ENCODE results near the gene TSPAN10. TPM values are rescaled to one million over a fixed set of nuclear protein-coding genes. Genes with fewer than 3 reads are reported as not detected.

Gene TSPAN10
- total and polyA plus RNA-seq, 4 donors = 0.61 to 4.7 (median 1.1) TPM

GRCh38 chr17:81646869-81647600 lies 10.0 kb downstream of the TSPAN10 start:
- no peak overlapping the region for H3K4me3 ChIP-seq
- H3K4me1 ChIP-seq (ENCODE audit: control insufficient read depth in 5 of 5, insufficient read depth in 5 of 5, low read length in 5 of 5) = peaks cover 0 to 2% (median 0%) of the 10 kb centered on the region in 5 donors
- no peak for DNase-seq
- TF ChIP-seq, protein P1, sequence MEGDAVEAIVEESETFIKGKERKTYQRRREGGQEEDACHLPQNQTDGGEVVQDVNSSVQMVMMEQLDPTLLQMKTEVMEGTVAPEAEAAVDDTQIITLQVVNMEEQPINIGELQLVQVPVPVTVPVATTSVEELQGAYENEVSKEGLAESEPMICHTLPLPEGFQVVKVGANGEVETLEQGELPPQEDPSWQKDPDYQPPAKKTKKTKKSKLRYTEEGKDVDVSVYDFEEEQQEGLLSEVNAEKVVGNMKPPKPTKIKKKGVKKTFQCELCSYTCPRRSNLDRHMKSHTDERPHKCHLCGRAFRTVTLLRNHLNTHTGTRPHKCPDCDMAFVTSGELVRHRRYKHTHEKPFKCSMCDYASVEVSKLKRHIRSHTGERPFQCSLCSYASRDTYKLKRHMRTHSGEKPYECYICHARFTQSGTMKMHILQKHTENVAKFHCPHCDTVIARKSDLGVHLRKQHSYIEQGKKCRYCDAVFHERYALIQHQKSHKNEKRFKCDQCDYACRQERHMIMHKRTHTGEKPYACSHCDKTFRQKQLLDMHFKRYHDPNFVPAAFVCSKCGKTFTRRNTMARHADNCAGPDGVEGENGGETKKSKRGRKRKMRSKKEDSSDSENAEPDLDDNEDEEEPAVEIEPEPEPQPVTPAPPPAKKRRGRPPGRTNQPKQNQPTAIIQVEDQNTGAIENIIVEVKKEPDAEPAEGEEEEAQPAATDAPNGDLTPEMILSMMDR (IDR thresholded peaks at IDR 0.05; ENCODE audit: control extremely low read depth, extremely low read depth) = no peak
- WGBS, 2 donors = 68 to 80% methylated on average over 12 of the region's 12 CpGs
- no peak for ATAC-seq (ENCODE audit: insufficient read depth, low FRiP score)
- peaks cover 0 to 11% (median 0%) of the 10 kb centered on the region in 4 donors for H3K9me3 ChIP-seq (ENCODE audit: control insufficient read depth in 4 of 4, insufficient read depth in 3 of 4, low read length in 3 of 4)
- no peak overlapping the region for H3K9ac ChIP-seq (ENCODE audit: insufficient read depth in 1 of 2, low read length in 2 of 2)
- H3K27ac ChIP-seq (ENCODE audit: low read depth in 1 of 2, low read length in 1 of 2) = no peak overlapping the region
- peaks cover 6 to 30% (median 18%) of the 10 kb centered on the region in 3 donors for H3K27me3 ChIP-seq (ENCODE audit: control insufficient read depth in 3 of 3, insufficient read depth in 3 of 3, low read length in 2 of 3)
- peaks cover 0 to 9% (median 0%) of the 10 kb centered on the region in 4 donors for H3K36me3 ChIP-seq (ENCODE audit: control insufficient read depth in 4 of 4, insufficient read depth in 4 of 4, low read length in 4 of 4)

DNA sequence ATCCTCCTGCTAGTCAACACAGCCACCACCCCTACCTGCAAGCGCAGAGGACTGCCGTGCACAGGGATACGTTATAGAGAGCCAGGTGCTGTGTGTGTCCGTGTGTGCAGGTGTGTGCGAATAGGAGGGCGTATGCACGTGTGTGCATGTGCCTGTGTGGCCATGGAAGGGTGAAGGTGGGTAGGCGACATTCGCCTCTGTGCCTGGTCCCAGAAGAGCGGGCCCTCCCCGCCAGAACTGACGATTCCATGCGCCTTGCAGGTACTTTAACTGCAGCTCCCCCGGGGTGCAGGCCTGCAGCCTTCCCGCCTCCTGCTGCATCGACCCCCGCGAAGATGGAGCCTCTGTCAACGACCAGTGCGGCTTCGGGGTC lies 10.6 kb downstream of the TSPAN10 start:
- 36 to 55% methylated on average over 21 of the region's 21 CpGs for WGBS, 2 donors
- H3K4me1 ChIP-seq (ENCODE audit: control insufficient read depth in 5 of 5, insufficient read depth in 5 of 5, low read length in 5 of 5) = peaks cover 0 to 2% (median 0%) of the 10 kb centered on the region in 5 donors
- TF ChIP-seq, protein P1 (IDR thresholded peaks at IDR 0.05; ENCODE audit: control extremely low read depth, extremely low read depth) = no peak
- DNase-seq = no peak
- no peak for ATAC-seq (ENCODE audit: insufficient read depth, low FRiP score)
- H3K4me3 ChIP-seq = no peak overlapping the region
- H3K9me3 ChIP-seq (ENCODE audit: control insufficient read depth in 4 of 4, insufficient read depth in 3 of 4, low read length in 3 of 4) = peaks cover 0 to 11% (median 0%) of the 10 kb centered on the region in 4 donors
- H3K9ac ChIP-seq (ENCODE audit: insufficient read depth in 1 of 2, low read length in 2 of 2) = no peak overlapping the region
- H3K27me3 ChIP-seq (ENCODE audit: control insufficient read depth in 3 of 3, insufficient read depth in 3 of 3, low read length in 2 of 3) = peaks cover 6 to 30% (median 18%) of the 10 kb centered on the region in 3 donors
- H3K36me3 ChIP-seq (ENCODE audit: control insufficient read depth in 4 of 4, insufficient read depth in 4 of 4, low read length in 4 of 4) = peaks cover 0 to 9% (median 0%) of the 10 kb centered on the region in 4 donors
- H3K27ac ChIP-seq (ENCODE audit: low read depth in 1 of 2, low read length in 1 of 2) = no peak overlapping the region

DNA sequence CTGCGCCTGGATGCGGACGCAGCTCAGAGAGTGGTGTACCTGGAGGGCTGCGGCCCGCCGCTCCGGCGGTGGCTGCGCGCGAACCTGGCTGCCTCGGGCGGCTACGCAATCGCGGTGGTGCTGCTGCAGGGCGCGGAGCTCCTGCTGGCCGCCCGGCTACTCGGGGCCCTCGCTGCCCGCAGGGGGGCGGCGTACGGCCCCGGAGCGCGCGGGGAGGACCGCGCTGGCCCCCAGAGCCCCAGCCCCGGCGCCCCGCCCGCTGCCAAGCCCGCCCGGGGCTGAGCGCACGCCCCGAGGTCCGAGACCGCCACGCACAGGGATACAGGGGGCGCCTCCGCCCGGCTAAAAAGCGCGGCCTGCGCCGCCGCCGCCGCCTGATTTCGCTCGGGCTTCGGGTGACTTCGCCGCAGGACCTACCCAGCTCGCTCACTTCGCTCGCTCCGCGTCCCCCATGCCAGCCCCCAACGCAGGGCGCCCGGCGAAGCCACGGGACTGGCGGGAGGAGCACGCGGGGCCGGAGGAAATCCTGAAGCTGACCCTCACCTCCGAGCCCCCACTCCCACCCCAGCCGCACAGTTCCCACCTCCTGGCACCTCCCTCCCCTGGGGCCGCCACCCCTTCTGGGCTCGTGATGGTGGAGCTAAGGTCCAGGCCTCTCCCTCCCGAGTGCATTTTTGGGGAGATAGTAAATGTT lies 11.2 kb downstream of the TSPAN10 start:
- 10 to 12% methylated on average over 61 to 78 of the region's 78 CpGs for WGBS, 2 donors
- ATAC-seq (ENCODE audit: insufficient read depth, low FRiP score) (no peak), DNase-seq (no peak)
- TF ChIP-seq, protein P1 (IDR thresholded peaks at IDR 0.05; ENCODE audit: control extremely low read depth, extremely low read depth) = no peak
- Histone ChIP-seq H3K4me1 (ENCODE audit: control insufficient read depth in 5 of 5, insufficient read depth in 5 of 5, low read length in 5 of 5) (peaks cover 0 to 5% (median 0%) of the 10 kb centered on the region in 5 donors), H3K36me3 (ENCODE audit: control insufficient read depth in 4 of 4, insufficient read depth in 4 of 4, low read length in 4 of 4) (peaks cover 0 to 9% (median 0%) of the 10 kb centered on the region in 4 donors), H3K27me3 (ENCODE audit: control insufficient read depth in 3 of 3, insufficient read depth in 3 of 3, low read length in 2 of 3) (peaks cover 6 to 30% (median 18%) of the 10 kb centered on the region in 3 donors), H3K9ac (ENCODE audit: insufficient read depth in 1 of 2, low read length in 2 of 2) (no peak overlapping the region), H3K27ac (ENCODE audit: low read depth in 1 of 2, low read length in 1 of 2) (no peak overlapping the region), H3K4me3 (no peak overlapping the region), H3K9me3 (ENCODE audit: control insufficient read depth in 4 of 4, insufficient read depth in 3 of 4, low read length in 3 of 4) (peaks cover 0 to 11% (median 0%) of the 10 kb centered on the region in 4 donors)
